ENCODE measurements around the gene LYZ. TPM values are rescaled to one million over a fixed set of nuclear protein-coding genes. Genes with fewer than 3 reads are reported as not detected.

LYZ gene
- total RNA-seq, 1 donor from 2014 or later, result under 0.01 TPM

GRCh38 chr12:69368171-69368570, 20.0 kb downstream of the LYZ start:
- FAIRE-seq, result no peak
- peaks cover 3% of the 10 kb centered on the region for H3K36me3 ChIP-seq (ENCODE audit: control insufficient read depth, insufficient read depth, low read length)
- no peak overlapping the region for H3K4me3 ChIP-seq (ENCODE audit: low read depth, low read length)
- no peaks in the 10 kb centered on the region for H3K27me3 ChIP-seq (ENCODE audit: control insufficient read depth, insufficient read depth, low read length)
- no peak for TF ChIP-seq CTCF (IDR thresholded peaks at IDR 0.05; ENCODE audit: insufficient read depth, low read length, severe bottlenecking)
- no peak for DNase-seq (ENCODE audit: low read depth)

GRCh38 chr12:69383074-69383473, 34.9 kb downstream of the LYZ start:
- no peak for TF ChIP-seq CTCF (IDR thresholded peaks at IDR 0.05; ENCODE audit: insufficient read depth, low read length, severe bottlenecking)
- FAIRE-seq (no peak), DNase-seq (ENCODE audit: low read depth) (peak; percentile 84)

GRCh38 chr12:69385038-69385437, 36.9 kb downstream of the LYZ start:
- Histone ChIP-seq H3K36me3 (ENCODE audit: control insufficient read depth, insufficient read depth, low read length) (no peaks in the 10 kb centered on the region), H3K27me3 (ENCODE audit: control insufficient read depth, insufficient read depth, low read length) (no peaks in the 10 kb centered on the region), H3K4me3 (ENCODE audit: low read depth, low read length) (no peak overlapping the region)
- no peak for FAIRE-seq
- DNase-seq (ENCODE audit: low read depth), result peak; percentile 70
- no peak for TF ChIP-seq CTCF (IDR thresholded peaks at IDR 0.05; ENCODE audit: insufficient read depth, low read length, severe bottlenecking)

More at GRCh38 chr12:69383074-69383473, 34.9 kb downstream of the LYZ start:
- Histone ChIP-seq H3K36me3 (ENCODE audit: control insufficient read depth, insufficient read depth, low read length) (no peaks in the 10 kb centered on the region), H3K4me3 (ENCODE audit: low read depth, low read length) (no peak overlapping the region), H3K27me3 (ENCODE audit: control insufficient read depth, insufficient read depth, low read length) (no peaks in the 10 kb centered on the region)

GRCh38 chr12:69386921-69387320, 38.7 kb downstream of the LYZ start:
- no peak for FAIRE-seq
- no peak for TF ChIP-seq CTCF (IDR thresholded peaks at IDR 0.05; ENCODE audit: insufficient read depth, low read length, severe bottlenecking)

GRCh38 chr12:69388371-69388770, 40.2 kb downstream of the LYZ start:
- peak; percentile 33 for TF ChIP-seq CTCF (IDR thresholded peaks at IDR 0.05; ENCODE audit: insufficient read depth, low read length, severe bottlenecking)
- Histone ChIP-seq H3K27me3 (ENCODE audit: control insufficient read depth, insufficient read depth, low read length) (no peaks in the 10 kb centered on the region), H3K4me3 (ENCODE audit: low read depth, low read length) (no peak overlapping the region), H3K36me3 (ENCODE audit: control insufficient read depth, insufficient read depth, low read length) (no peaks in the 10 kb centered on the region)
- FAIRE-seq, result no peak
- DNase-seq (ENCODE audit: low read depth), result peak; percentile 67

More at GRCh38 chr12:69386921-69387320, 38.7 kb downstream of the LYZ start:
- Histone ChIP-seq H3K36me3 (ENCODE audit: control insufficient read depth, insufficient read depth, low read length) (no peaks in the 10 kb centered on the region), H3K27me3 (ENCODE audit: control insufficient read depth, insufficient read depth, low read length) (no peaks in the 10 kb centered on the region), H3K4me3 (ENCODE audit: low read depth, low read length) (no peak overlapping the region)
- DNase-seq (ENCODE audit: low read depth), result no peak

GRCh38 chr12:69389831-69390230, 41.6 kb downstream of the LYZ start:
- DNase-seq (ENCODE audit: low read depth), result no peak
- no peak overlapping the region for H3K4me3 ChIP-seq (ENCODE audit: low read depth, low read length)
- FAIRE-seq, result no peak
- no peaks in the 10 kb centered on the region for H3K36me3 ChIP-seq (ENCODE audit: control insufficient read depth, insufficient read depth, low read length)
- TF ChIP-seq CTCF (IDR thresholded peaks at IDR 0.05; ENCODE audit: insufficient read depth, low read length, severe bottlenecking), result no peak
- no peaks in the 10 kb centered on the region for H3K27me3 ChIP-seq (ENCODE audit: control insufficient read depth, insufficient read depth, low read length)

Measured in bronchial epithelial cell (primary cell).